Ascending aorta (tissue), 2 donors: Measurements from ENCODE around the gene CCDC159. TPM values are rescaled to one million over a fixed set of nuclear protein-coding genes. Genes with fewer than 3 reads are reported as not detected.

Source experiments
- DNase-seq, 2 donors: peaks; one replicate each; pipeline ENCODE4 v3.0.0-alpha.2; 2019; ENCODE audit warnings: low spot score in 2 of 2
- H3K27ac ChIP-seq, 2 donors: fragments of 200-600 bp; sonication (generic); one replicate each; pipeline ENCODE4 v1.5.1; 2016 to 2017; ENCODE audit warnings: mild to moderate bottlenecking in 1 of 2
- H3K27me3 ChIP-seq: fragments of 200-600 bp; sonication (generic); one replicate; pipeline ENCODE4 v1.5.1; 2017
- H3K36me3 ChIP-seq, 2 donors: fragments of 200-600 bp; sonication (generic); one replicate each; pipeline ENCODE4 v1.5.1; 2016
- H3K4me1 ChIP-seq, 2 donors: fragments of 200-600 bp; sonication (generic); one replicate each; pipeline ENCODE4 v1.5.1; 2016 to 2017; ENCODE audit warnings: mild to moderate bottlenecking in 1 of 2
- H3K4me3 ChIP-seq, 2 donors: fragments of 200-600 bp; sonication (generic); one replicate each; pipeline ENCODE4 v1.5.1; 2016 to 2017; ENCODE audit warnings: mild to moderate bottlenecking in 1 of 2
- H3K9me3 ChIP-seq, 2 donors: fragments of 200-600 bp; sonication (generic); one replicate each; pipeline ENCODE4 v1.5.1; 2016
- CTCF ChIP-seq, 3 experiments: fragments of 200-600 bp in 2 of 3; fragments of 450-650 bp in 1 of 3; sonication (generic) in 2 of 3; IDR thresholded peaks; one replicate each; pipeline ENCODE4 v1.5.1; 2016 to 2019; ENCODE audit warnings: antibody characterized with exemption in 3 of 3, mild to moderate bottlenecking in 1 of 3, moderate library complexity in 1 of 3
- intact Hi-C: fragments of 100-400 bp; cut with DNase I; formaldehyde crosslinking; loops from one replicate; pipeline ENCODE4 v1.15.1; 2023
- total RNA-seq: library from RNA; depleted of rRNA; stranded (reverse); fragments of >200 nt; gene quantifications from one replicate; pipeline ENCODE4 v1.1.0, GENCODE V29; 2016

The CCDC159 gene
- total RNA-seq, 1 donor from 2014 or later = 79.0 TPM

- H3K27me3 ChIP-seq = no peaks in the 10 kb centered on the region
- no peaks in the 10 kb centered on the region for H3K9me3 ChIP-seq
- peak; percentile 70 to 87 (median 71) for TF ChIP-seq CTCF (IDR thresholded peaks at IDR 0.05)
- DNase-seq = peak; percentile 88 to 97
- peak overlapping the region; percentile 71 to 81 for H3K4me3 ChIP-seq
- peaks cover 17 to 56% of the 10 kb centered on the region in 2 donors for H3K4me1 ChIP-seq
- H3K27ac ChIP-seq = peak overlapping the region; percentile 81 to 84
- no peaks in the 10 kb centered on the region for H3K36me3 ChIP-seq
- intact Hi-C loops = loop anchor here (1.0 to 5.0 kb wide), 4 partner anchors 26 to 126 kb away; partner anchors contain the start of genes ODAD3, PLPPR2, PRKCSH and RGL3
Observed at GRCh38 chr19:11380653-11381537, 34.6 kb downstream of the CCDC159 start.

- no peaks in the 10 kb centered on the region for H3K27me3 ChIP-seq
- TF ChIP-seq CTCF (IDR thresholded peaks at IDR 0.05) = peak; percentile 44 to 51 (median 49)
- H3K27ac ChIP-seq = no peak overlapping the region
- no peaks in the 10 kb centered on the region for H3K36me3 ChIP-seq
- H3K4me1 ChIP-seq = peaks cover 14 to 36% of the 10 kb centered on the region in 2 donors
- H3K9me3 ChIP-seq = no peaks in the 10 kb centered on the region
- intact Hi-C loops = loop anchor here (5.0 kb wide), 1 partner anchor 124 kb away; the partner anchor contains the start of gene ZNF653
- DNase-seq = peak in 1 of 2 donors; percentile 75
- H3K4me3 ChIP-seq = peak overlapping the region; percentile 46 to 57
Observed at GRCh38 chr19:11382898-11383705, 36.8 kb downstream of the CCDC159 start.

GRCh38 chr19:11383706-11384048 is 37.4 kb downstream of the CCDC159 start:
- TF ChIP-seq CTCF (IDR thresholded peaks at IDR 0.05) = no peak
- intact Hi-C loops = loop anchor here (5.0 kb wide), 1 partner anchor 124 kb away; the partner anchor contains the start of gene ZNF653
- Histone ChIP-seq H3K4me3 (peak overlapping the region; percentile 46 to 57), H3K36me3 (no peaks in the 10 kb centered on the region), H3K27ac (no peak overlapping the region), H3K27me3 (no peaks in the 10 kb centered on the region), H3K4me1 (peaks cover 14 to 31% of the 10 kb centered on the region in 2 donors), H3K9me3 (no peaks in the 10 kb centered on the region)
- DNase-seq = no peak

GRCh38 chr19:11384778-11385129 is 38.4 kb downstream of the CCDC159 start:
- no peaks in the 10 kb centered on the region for H3K27me3 ChIP-seq

More at GRCh38 chr19:11384778-11385129, 38.4 kb downstream of the CCDC159 start:
- no peaks in the 10 kb centered on the region for H3K36me3 ChIP-seq
- no peaks in the 10 kb centered on the region for H3K9me3 ChIP-seq
- no peak for TF ChIP-seq CTCF (IDR thresholded peaks at IDR 0.05)
- DNase-seq = no peak
- intact Hi-C loops = loop anchor here (5.0 kb wide), 1 partner anchor 123 kb away; the partner anchor contains the start of gene ZNF653
- H3K27ac ChIP-seq = no peak overlapping the region
- peaks cover 14 to 25% of the 10 kb centered on the region in 2 donors for H3K4me1 ChIP-seq
- H3K4me3 ChIP-seq = no peak overlapping the region
